SK-N-SH (cell line): Measurements from ENCODE around the gene IGF1R. TPM values are rescaled to one million over a fixed set of nuclear protein-coding genes. Genes with fewer than 3 reads are reported as not detected.

Experiments used
- CTCF ChIA-PET: fragments of 300-600, 350-600 bp; formaldehyde crosslinking; extraction: SDS; loops from one replicate; lab custom pipeline; 2021; lab: Yijun Ruan, JAX
- POLR2A ChIA-PET: fragments of 350-600 bp; sonication (Branson Sonifier 250); formaldehyde crosslinking; extraction: SDS; loops from one replicate; lab custom pipeline; 2020; ENCODE audit warnings: antibody characterized with exemption, inconsistent platforms; lab: Yijun Ruan, JAX
- DNase-seq: peaks from one replicate; pipeline ENCODE4 v3.0.0; 2012
- H2AFZ ChIP-seq: fragments of 200-600 bp; sonication (generic); 2 replicates; pipeline ENCODE4 v1.8.1; 2016; ENCODE audit warnings: antibody characterized with exemption, mild to moderate bottlenecking, low read depth
- H3F3A ChIP-seq: fragments of 200-600 bp; sonication (generic); replicated peaks from 2 replicates; pipeline ENCODE3; 2016; ENCODE audit warnings: antibody characterized with exemption, mild to moderate bottlenecking; ENCODE audit not compliant: insufficient read depth
- H3K27ac ChIP-seq, 2 experiments: fragments of 200-500 bp in 1 of 2; fragments of 200-600 bp in 1 of 2; sonication (Bioruptor generic) in 1 of 2; sonication (generic), shearing (Covaris generic) in 1 of 2; 2 replicates each; pipeline versions ENCODE4 v1.5.1 to v1.6.1; 2014 to 2016; ENCODE audit warnings: low read depth in 2 of 2, inconsistent platforms in 1 of 2, low read length in 1 of 2, mild to moderate bottlenecking in 1 of 2, mixed read lengths in 1 of 2
- H3K27me3 ChIP-seq: fragments of 200-600 bp; sonication (generic), shearing (Covaris generic); 2 replicates; pipeline ENCODE4 v1.6.1; 2016; ENCODE audit warnings: mixed run types; ENCODE audit not compliant: insufficient read depth
- H3K36me3 ChIP-seq, 2 experiments: fragments of 200-500 bp in 1 of 2; fragments of 200-600 bp in 1 of 2; sonication (Bioruptor generic) in 1 of 2; sonication (generic) in 1 of 2; replicated peaks in 1 of 2; 2 replicates each; pipeline versions ENCODE3 to v1.5.1; 2014 to 2016; ENCODE audit warnings: low read length in 1 of 2, mild to moderate bottlenecking in 1 of 2; ENCODE audit not compliant: insufficient read depth in 2 of 2, control insufficient read depth in 1 of 2
- H3K4me1 ChIP-seq, 2 experiments: fragments of 200-500 bp in 1 of 2; fragments of 200-600 bp in 1 of 2; sonication (Bioruptor generic) in 1 of 2; sonication (generic), shearing (Covaris generic) in 1 of 2; 2 replicates each; pipeline versions ENCODE4 v1.5.1 to v1.6.1; 2014 to 2016; ENCODE audit warnings: low read depth in 1 of 2, low read length in 1 of 2, mixed run types in 1 of 2; ENCODE audit not compliant: insufficient read depth in 2 of 2, control insufficient read depth in 1 of 2
- H3K4me2 ChIP-seq: fragments of 200-600 bp; sonication (generic), shearing (Covaris generic); 2 replicates; pipeline ENCODE4 v1.6.1; 2017; ENCODE audit warnings: mixed run types
- H3K4me3 ChIP-seq, 2 experiments: fragments of 200-500 bp in 1 of 2; fragments of 200-600 bp in 1 of 2; sonication (Bioruptor generic) in 1 of 2; sonication (generic), shearing (Covaris generic) in 1 of 2; 2 replicates each; pipeline versions ENCODE4 v1.5.1 to v1.8.1; 2014 to 2016; ENCODE audit warnings: low read depth in 2 of 2, inconsistent platforms in 1 of 2, low read length in 1 of 2, mild to moderate bottlenecking in 1 of 2, mixed read lengths in 1 of 2, moderate library complexity in 1 of 2
- H3K79me2 ChIP-seq: fragments of 200-600 bp; sonication (generic); 2 replicates; pipeline ENCODE4 v1.8.1; 2017; ENCODE audit warnings: mild to moderate bottlenecking; ENCODE audit not compliant: insufficient read depth
- H3K9ac ChIP-seq: fragments of 200-600 bp; sonication (generic); 2 replicates; pipeline ENCODE4 v1.6.1; 2017; ENCODE audit warnings: mixed run types
- H3K9me2 ChIP-seq: fragments of 200-600 bp; sonication (generic); 2 replicates; pipeline ENCODE4 v1.6.1; 2017; ENCODE audit warnings: mixed run types
- H3K9me3 ChIP-seq: fragments of 200-600 bp; sonication (generic); 2 replicates; pipeline ENCODE4 v1.6.1; 2017; ENCODE audit warnings: mixed run types, mild to moderate bottlenecking, moderate library complexity
- H4K20me1 ChIP-seq: fragments of 200-600 bp; sonication (generic); 2 replicates; pipeline ENCODE4 v1.6.1; 2017; ENCODE audit warnings: mild to moderate bottlenecking, mixed run types; ENCODE audit not compliant: insufficient read depth
- CHD2 ChIP-seq: fragments of 150-350 bp; IDR thresholded peaks from 2 replicates; pipeline ENCODE4 v1.6.1; 2018; ENCODE audit warnings: low read length; ENCODE audit not compliant: partially characterized antibody
- CTCF ChIP-seq: fragments of 200-600 bp; sonication (generic); IDR thresholded peaks from 2 replicates; pipeline ENCODE4 v1.6.1; 2017; ENCODE audit warnings: antibody characterized with exemption, mild to moderate bottlenecking, moderate library complexity
- EP300 ChIP-seq, 2 experiments: IDR thresholded peaks; 2 replicates each; pipeline versions ENCODE4 v1.4.0 to v1.6.1; 2012; ENCODE audit warnings: borderline replicate concordance in 1 of 2, low read depth in 1 of 2, low read length in 1 of 2
- EZH2phosphoT487 ChIP-seq: fragments of 200-600 bp; sonication (generic); IDR thresholded peaks from 2 replicates; pipeline ENCODE4 v1.6.1; 2017; ENCODE audit warnings: low read depth, mixed run types, mild to moderate bottlenecking, antibody characterized with exemption, moderate library complexity, borderline replicate concordance
- FOXJ3 ChIP-seq: sonication (generic); formaldehyde crosslinking; IDR thresholded peaks from 2 replicates; pipeline ENCODE4 v1.5.1; 2020; ENCODE audit warnings: mild to moderate bottlenecking, missing genetic modification reagents
- FOXM1 ChIP-seq: IDR thresholded peaks from 2 replicates; pipeline ENCODE4 v1.4.0; 2012; ENCODE audit warnings: low read depth, mild to moderate bottlenecking
- GABPA ChIP-seq: IDR thresholded peaks from 2 replicates; pipeline ENCODE4 v1.4.0; 2012; ENCODE audit warnings: low read depth, mild to moderate bottlenecking
- GATA2 ChIP-seq: sonication (generic); formaldehyde crosslinking; IDR thresholded peaks from 2 replicates; pipeline ENCODE4 v1.5.0; 2020; ENCODE audit warnings: mild to moderate bottlenecking, missing genetic modification reagents
- IRF3 ChIP-seq: fragments of 150-350 bp; IDR thresholded peaks from 2 replicates; pipeline ENCODE4 v1.6.1; 2016; ENCODE audit warnings: mild to moderate bottlenecking, low read depth, low read length
- MAX ChIP-seq: IDR thresholded peaks from 2 replicates; pipeline ENCODE4 v1.4.0; 2012; ENCODE audit warnings: low read depth
- MEF2A ChIP-seq: IDR thresholded peaks from 2 replicates; pipeline ENCODE4 v1.4.0; 2012; ENCODE audit warnings: low read depth, borderline replicate concordance
- MXI1 ChIP-seq: IDR thresholded peaks from 2 replicates; pipeline ENCODE4 v1.6.1; 2012; ENCODE audit warnings: mild to moderate bottlenecking, low read depth, low read length, improper control_type of control experiment
- NRF1 ChIP-seq: IDR thresholded peaks from 2 replicates; pipeline ENCODE4 v1.6.1; 2012; ENCODE audit warnings: low read depth, mild to moderate bottlenecking, low read length
- RCOR1 ChIP-seq: fragments of 150-350 bp; IDR thresholded peaks from 2 replicates; pipeline ENCODE4 v1.6.1; 2017; ENCODE audit warnings: antibody characterized with exemption, low read length
- REST ChIP-seq: IDR thresholded peaks from 2 replicates; pipeline ENCODE4 v1.6.1; 2012; ENCODE audit warnings: mild to moderate bottlenecking, low read depth, low read length, moderate library complexity
- RXRA ChIP-seq: IDR thresholded peaks from 2 replicates; pipeline ENCODE4 v1.4.0; 2012; ENCODE audit warnings: low read depth, mild to moderate bottlenecking, borderline replicate concordance
- SMC3 ChIP-seq: IDR thresholded peaks from 2 replicates; pipeline ENCODE4 v1.6.1; 2012; ENCODE audit warnings: low read depth, low read length, improper control_type of control experiment
- TAF1 ChIP-seq: IDR thresholded peaks from 2 replicates; pipeline ENCODE4 v1.6.1; 2012; ENCODE audit warnings: low read depth, mild to moderate bottlenecking, low read length, moderate library complexity, borderline replicate concordance
- TCF12 ChIP-seq: IDR thresholded peaks from 2 replicates; pipeline ENCODE4 v1.4.0; 2012
- USF2 ChIP-seq: fragments of 150-350 bp; IDR thresholded peaks from 2 replicates; pipeline ENCODE4 v1.6.1; 2017; ENCODE audit warnings: antibody characterized with exemption, low read length, low read depth, borderline replicate concordance
- ZBTB33 ChIP-seq: IDR thresholded peaks from 2 replicates; pipeline ENCODE4 v1.4.0; 2012; ENCODE audit warnings: low read depth, borderline replicate concordance
- WGBS: methylation state at CpG from one replicate; pipeline ENCODE4 v1.1.6; 2017; ENCODE audit warnings: low lambda C conversion rate; 5-methylcytosine and 5-hydroxymethylcytosine counted together
- polyA plus RNA-seq, 3 experiments: library from polyadenylated mRNA; depleted of rRNA; stranded (reverse); fragments of >200 nt; gene quantifications; 2 replicates each; pipeline ENCODE4 v1.2.3, GENCODE V29; 2012

Gene IGF1R
- polyA plus RNA-seq, 1 of the 3 experiments (the other 2 are of a cell fraction), result 9.5 TPM

GRCh38 chr15:98728811-98729160 is 80.4 kb downstream of the IGF1R start (continued):
- TF ChIP-seq ZBTB33, result no peak
- TF ChIP-seq TCF12, result no peak
- TF ChIP-seq FOXM1, result no peak
- no peak for TF ChIP-seq MAX

GRCh38 chr15:98729446-98730042 is 81.2 kb downstream of the IGF1R start:
- WGBS, result 87% methylated on average over 3 of the region's 3 CpGs
- no peaks in the 10 kb centered on the region for H3K9me2 ChIP-seq
- no peaks in the 10 kb centered on the region for H3K36me3 ChIP-seq
- H2AFZ ChIP-seq, result no peak overlapping the region
- CTCF ChIA-PET, result interaction anchor here (1.1 to 1.4 kb wide), 3 partner anchors 10 to 70 kb away, joined by 5 to 7 read pairs (median 5); no protein-coding TSS in a partner anchor
- peak overlapping the region; percentile 93 to 99 for H3K27ac ChIP-seq
- peaks cover 83% of the 10 kb centered on the region for H3K79me2 ChIP-seq
- H3K4me1 ChIP-seq, result peaks cover 43 to 64% of the 10 kb centered on the region in 2 experiments
- H4K20me1 ChIP-seq, result no peaks in the 10 kb centered on the region
- H3K27me3 ChIP-seq, result no peaks in the 10 kb centered on the region
- DNase-seq, result peak; percentile 56
- H3K4me3 ChIP-seq, result no peak overlapping the region
- H3K4me2 ChIP-seq, result peak overlapping the region; percentile 84; the same call in 1 of the 2 replicates
- peaks cover 36% of the 10 kb centered on the region for H3F3A ChIP-seq
- peak overlapping the region; percentile 84; the same call in 1 of the 2 replicates for H3K9ac ChIP-seq
- POLR2A ChIA-PET, result no interaction called here
- no peaks in the 10 kb centered on the region for H3K9me3 ChIP-seq
- TF ChIP-seq MEF2A (no peak), MXI1 (peak; percentile 95), CHD2 (peak; percentile 65), TCF12 (no peak), SMC3 (no peak; the same call in 1 of the 2 replicates), FOXJ3 (CRISPR knock-in tag) (peak; percentile 81), FOXM1 (no peak), CTCF (no peak), REST (no peak), RXRA (no peak), GATA2 (CRISPR knock-in tag) (no peak), EP300 (IDR thresholded peaks at IDR 0.05; ENCODE audit: borderline replicate concordance in 1 of 2, low read depth in 1 of 2, low read length in 1 of 2) (peak in 1 of 2 experiments; percentile 92; a peak in 2 of 4 replicates), IRF3 (no peak), RCOR1 (peak; percentile 90), GABPA (no peak), USF2 (no peak), NRF1 (no peak), TAF1 (no peak), EZH2phosphoT487 (no peak)
